Sigmoid colon (tissue), 4 donors: Measurements from ENCODE around the gene CACNA1F.

Experiments
- EP300 ChIP-seq, 4 donors: sonication (generic); formaldehyde crosslinking; IDR thresholded peaks; one replicate each; pipeline ENCODE4 v1.6.1; 2017; ENCODE audit warnings: antibody characterized with exemption in 4 of 4
- POLR2A ChIP-seq, 2 donors: fragments of 450-650 bp; IDR thresholded peaks; one replicate each; pipeline ENCODE4 v1.6.1; 2016; ENCODE audit warnings: antibody characterized with exemption in 2 of 2, mild to moderate bottlenecking in 2 of 2, moderate library complexity in 2 of 2
- POLR2AphosphoS5 ChIP-seq, 4 donors: sonication (generic); formaldehyde crosslinking; IDR thresholded peaks; one replicate each; pipeline ENCODE4 v1.6.1; 2017; ENCODE audit warnings: antibody characterized with exemption in 4 of 4
- TF ChIP-seq, protein P1 (sequence below), 4 experiments: fragments of 450-650 bp in 3 of 4; fragments of 200-600 bp in 1 of 4; IDR thresholded peaks; one replicate each; pipeline ENCODE4 v1.5.1; 2016 to 2019; ENCODE audit warnings: antibody characterized with exemption in 4 of 4, mild to moderate bottlenecking in 3 of 4, moderate library complexity in 2 of 4

DNA sequence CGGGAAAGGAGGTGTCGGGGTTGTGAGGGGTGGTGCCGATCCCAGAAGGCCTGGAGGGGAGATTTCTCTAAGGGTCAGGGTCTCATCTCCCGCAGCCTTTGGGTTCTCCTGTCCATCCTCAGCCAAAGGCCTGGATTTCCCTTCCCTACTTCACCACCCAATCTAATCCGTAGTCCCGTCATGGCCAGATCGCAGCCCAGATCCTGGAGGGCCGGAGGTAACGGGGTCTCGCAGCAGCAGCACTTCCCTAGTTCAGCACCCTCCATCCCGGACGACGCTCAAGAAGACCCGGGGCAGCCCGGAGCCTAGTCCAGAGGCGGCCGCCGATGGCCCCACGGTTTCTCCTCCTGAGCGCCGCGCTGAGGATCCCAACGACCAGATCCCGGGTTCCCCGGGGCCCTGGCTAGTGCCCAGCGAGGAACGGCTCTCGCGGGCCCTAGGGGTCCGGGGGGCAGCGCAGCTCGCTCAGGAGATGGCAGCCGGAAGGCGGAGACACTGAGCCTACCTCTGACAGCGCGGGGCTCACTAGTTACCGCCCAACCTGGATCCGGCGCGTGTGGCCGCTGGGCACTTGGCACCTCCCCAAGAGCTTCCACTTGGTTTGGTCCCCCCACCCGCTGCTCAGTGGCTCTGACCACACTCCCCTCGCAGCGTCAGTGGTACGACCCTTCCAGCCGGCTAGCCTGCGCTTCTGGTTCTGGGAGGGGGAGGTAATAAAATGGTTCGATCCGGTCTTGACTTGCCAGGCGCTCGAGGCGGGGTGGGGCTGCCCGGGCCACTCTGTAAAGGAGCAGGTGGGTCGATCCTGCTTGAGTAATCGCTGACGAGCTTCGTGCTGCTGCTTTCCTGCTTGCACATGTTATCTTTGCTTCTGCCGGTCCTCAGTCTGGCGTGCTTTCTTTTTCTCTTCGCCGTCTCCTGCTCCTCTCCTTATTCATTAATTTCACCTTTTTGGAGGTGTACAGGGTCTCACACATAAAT, 66.9 kb downstream of the CACNA1F start:
- TF ChIP-seq, protein P1, sequence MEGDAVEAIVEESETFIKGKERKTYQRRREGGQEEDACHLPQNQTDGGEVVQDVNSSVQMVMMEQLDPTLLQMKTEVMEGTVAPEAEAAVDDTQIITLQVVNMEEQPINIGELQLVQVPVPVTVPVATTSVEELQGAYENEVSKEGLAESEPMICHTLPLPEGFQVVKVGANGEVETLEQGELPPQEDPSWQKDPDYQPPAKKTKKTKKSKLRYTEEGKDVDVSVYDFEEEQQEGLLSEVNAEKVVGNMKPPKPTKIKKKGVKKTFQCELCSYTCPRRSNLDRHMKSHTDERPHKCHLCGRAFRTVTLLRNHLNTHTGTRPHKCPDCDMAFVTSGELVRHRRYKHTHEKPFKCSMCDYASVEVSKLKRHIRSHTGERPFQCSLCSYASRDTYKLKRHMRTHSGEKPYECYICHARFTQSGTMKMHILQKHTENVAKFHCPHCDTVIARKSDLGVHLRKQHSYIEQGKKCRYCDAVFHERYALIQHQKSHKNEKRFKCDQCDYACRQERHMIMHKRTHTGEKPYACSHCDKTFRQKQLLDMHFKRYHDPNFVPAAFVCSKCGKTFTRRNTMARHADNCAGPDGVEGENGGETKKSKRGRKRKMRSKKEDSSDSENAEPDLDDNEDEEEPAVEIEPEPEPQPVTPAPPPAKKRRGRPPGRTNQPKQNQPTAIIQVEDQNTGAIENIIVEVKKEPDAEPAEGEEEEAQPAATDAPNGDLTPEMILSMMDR (IDR thresholded peaks at IDR 0.05): peak in 2 of 4 experiments; percentile 16 to 20
- TF ChIP-seq POLR2AphosphoS5 (IDR thresholded peaks at IDR 0.05) (peak in 3 of 4 donors; percentile 30 to 65 (median 49)), POLR2A (IDR thresholded peaks at IDR 0.05) (peak in 1 of 2 donors; percentile 10), EP300 (IDR thresholded peaks at IDR 0.05) (no peak)
